NCI-H774 (cell line): Measurements from ENCODE around the gene CDK5RAP1.
"Not testable (repeated sequence)": the region's sequence is repeated elsewhere in the genome, so short reads cannot be mapped to it uniquely, and the experiment has no call there.

Experiments
- DNase-seq: peaks from one replicate; lab custom pipeline; 2025; lab: John Stamatoyannopoulos, UW

Gene CDK5RAP1

DNA sequence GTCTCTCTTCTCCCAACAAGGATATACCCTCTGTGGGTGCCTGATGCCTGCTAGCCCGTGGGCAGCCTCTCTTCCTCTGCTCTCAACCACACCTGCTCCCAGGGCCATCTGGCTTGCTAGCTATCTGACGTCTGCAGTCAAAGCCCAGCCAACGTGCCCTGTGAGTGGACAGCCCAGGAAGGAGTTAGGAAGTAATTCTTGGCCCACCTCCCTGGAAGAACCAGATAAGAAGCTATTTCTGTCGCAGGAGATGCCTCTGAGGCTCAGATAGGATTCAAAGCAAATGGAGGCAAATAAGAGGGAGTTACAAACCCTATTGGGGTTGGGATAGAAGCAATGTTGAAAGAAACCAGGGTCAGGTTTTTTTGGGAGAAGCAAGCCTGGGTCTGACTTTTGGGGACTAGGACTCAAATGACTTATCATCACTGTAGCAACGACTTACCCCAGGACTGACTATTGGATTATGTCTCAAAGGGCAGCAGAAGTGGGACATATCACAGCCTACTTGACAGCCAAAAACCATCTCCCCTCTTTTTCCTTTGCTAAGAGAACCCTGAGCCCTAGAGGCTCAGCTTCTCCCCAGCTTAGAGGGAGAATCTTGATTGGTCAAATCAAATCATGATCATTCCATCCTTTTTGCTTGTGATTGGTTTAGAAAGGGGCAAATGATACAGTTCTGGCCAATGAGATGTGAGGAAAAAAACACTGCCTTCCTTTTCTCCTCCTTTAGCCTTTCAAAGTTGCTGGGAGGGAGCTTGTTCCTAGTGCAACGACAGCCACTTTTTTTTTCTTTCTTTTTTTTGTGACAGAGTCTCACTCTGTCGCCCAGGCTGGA is 18.0 kb upstream of the CDK5RAP1 start:
- DNase-seq = no peak

DNA sequence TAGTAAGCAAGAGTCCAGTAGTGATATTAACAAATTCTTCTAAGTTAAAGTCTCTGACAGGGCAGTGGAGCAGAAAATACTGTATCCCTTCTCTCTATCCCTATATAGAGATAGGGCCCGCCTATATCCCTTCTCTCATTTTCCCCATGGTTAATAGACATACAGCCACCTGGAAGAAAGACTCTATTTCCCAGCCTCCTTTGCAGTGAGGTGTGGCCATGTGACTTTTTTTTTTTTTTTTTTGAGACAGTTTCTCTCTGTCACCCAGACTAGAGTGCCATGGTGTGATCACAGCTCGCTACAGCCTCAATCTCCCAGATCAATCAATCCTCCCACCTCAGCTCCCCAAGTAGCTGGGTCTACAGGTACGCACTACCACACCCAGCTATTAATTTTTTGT is 16.7 kb upstream of the CDK5RAP1 start:
- no peak for DNase-seq

DNA sequence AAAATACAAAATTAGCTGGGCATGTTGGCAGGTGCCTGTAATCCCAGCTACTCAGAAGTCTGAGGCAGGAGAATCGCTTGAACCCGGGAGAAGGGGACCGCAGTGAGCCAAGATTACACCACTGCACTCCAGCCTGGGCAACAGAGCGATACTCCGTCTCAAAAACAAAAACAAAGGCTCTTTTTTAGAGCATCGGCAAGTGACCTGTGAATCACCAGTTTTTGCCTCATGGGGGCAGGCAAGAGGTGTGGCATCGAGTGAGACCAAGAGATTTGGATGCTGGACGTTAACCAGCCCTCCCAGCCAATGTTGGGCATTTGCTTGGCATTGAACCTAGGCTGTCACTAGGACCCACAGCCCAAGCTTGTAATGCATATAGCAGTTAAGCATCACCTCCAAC is 14.6 kb upstream of the CDK5RAP1 start:
- DNase-seq = no peak

DNA sequence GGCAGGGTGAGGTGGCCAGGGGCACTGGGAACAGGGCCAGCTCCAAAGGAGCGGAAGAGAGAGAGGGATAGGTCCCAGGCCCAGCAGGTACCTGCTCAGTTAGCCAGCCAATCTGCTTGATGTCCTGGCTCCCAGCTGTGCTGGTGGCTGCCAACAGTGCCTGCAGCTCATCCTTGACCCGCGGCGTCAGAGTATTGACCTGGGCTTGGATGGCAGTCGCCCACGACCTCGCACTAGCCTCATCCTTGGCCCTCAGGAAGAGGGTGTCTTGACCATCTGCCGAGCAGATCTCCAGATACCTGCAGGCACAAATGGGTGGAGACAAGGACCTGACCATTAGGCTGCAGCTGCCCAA is 11.1 kb upstream of the CDK5RAP1 start:
- DNase-seq = no peak

DNA sequence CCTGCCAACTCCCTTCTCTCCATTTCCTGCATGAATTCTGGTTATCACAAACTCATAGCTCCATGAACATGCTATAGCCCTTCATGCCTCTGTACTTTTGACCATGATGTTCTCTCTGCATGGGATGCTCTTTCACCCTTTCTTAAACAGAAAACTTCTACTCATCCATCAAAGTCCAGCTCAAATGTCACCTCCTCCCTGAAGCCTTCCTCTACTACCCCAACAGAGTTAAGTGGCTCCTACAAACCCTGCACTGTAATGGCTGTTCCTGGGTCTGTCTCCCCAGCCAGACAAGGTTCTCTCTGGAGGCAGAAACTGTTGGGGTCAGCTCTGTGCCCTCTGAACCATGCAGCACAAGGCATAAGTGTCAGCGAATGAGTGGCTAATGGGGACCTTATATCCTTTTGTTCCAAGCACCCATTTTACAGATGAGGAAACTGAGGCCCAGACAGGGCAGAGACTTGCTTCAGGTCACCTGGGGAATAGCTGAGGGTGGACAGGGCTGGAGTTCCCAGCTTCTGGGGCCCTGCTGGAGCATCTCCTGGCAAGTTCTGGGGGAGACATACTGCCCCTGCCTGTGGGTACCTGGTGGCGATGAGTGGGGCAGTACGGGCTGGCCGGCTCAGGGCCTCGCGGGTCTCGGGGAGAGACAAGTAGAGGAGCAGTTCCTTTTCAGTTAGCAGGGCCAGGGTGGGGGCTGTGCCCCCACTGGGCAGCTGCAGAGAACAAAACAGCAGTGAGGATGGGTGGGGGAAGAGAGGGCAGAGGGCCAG is 10.6 kb upstream of the CDK5RAP1 start:
- DNase-seq = no peak

DNA sequence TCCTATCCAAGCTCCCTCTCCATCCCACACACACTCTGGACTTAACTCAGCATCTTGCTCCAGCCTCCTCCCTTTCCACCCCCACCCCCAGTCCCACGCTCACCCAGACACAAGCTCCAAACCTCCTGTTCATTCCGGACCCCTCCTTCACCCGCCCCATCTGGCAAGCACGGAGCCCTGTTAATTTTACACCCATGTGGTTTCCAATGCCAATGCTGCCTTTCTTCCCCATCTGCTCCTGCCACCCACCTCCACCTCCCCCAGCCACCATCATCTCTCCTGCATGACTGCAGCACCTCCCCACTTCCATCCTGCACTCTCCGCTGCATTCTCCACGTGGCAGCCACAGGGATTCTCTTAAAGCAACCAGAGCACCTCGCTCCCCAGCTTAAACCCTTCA is 9.9 kb upstream of the CDK5RAP1 start:
- DNase-seq = no peak

DNA sequence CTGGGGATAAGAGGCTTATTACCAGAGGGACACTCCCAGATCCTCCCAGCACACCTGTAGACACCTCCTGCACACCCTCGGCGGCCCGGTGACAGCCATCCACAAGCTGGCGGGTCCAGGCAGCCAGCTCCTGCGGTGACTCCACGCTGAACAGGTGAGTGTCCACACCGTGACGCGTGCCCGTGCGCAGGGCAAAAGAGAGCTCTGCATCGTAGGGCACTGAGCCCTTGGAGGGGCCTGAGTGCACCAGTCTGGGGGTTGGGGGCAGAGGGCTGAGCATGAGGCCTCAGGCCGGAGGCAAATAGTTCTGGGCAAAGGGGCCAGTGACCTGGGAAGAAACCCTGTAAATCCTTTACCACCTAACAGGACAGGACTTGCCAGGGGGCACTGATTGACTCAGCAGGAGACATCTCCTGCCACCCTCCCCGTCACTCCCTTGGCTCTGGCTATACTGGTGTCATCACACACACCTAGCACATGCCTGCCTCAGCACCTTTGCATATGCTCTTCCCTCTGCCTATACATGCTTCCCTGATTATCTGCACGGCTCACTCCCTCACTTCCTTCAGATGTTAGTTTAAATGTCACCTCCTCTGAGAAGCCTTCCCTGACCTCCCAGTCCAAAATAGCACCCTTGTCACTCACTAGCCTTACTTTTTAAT is 8.9 kb upstream of the CDK5RAP1 start:
- DNase-seq = no peak

DNA sequence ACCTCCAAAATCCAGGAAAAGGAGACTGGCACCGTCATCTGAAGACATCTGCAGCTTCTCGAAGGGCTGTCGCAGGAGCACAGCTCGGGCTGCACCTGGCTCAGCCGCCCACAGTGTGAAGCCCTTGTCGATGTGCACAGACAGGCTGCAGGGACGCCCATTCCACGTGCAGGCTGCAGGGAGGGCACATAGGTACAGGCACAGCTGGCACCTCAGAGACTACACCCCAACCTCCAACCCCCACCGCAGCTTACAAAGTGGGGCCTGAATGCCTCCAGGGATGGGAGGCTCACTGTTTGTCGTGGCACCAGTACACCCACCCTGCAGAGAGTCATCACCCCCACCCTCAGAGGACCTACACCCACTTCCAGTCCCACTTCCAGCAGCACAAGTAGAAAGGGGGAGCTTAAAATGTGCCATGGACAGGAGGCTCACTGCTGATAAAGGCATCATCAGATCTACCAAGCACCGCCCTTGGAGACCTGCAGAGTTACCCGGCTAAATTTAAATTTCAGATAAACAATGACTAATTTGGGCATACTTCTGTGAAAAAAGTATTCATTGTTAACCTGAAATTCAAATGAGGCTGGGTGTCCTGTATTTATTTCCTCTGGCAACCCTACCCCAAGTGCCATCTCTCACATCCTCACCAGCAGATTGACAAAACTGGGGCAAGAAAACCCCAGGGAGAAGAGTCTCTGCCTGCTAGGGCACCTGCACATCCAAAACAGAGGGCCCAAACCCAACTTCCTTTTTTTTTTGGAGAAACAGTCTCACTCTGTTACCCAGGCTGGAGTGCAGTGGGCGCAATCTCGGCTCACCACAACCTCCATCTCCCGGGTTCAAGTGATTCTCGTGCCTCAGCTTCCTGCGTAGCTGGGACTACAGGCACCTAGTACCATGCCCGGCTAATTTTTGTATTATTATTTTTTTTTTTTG is 7.7 kb upstream of the CDK5RAP1 start:
- no peak for DNase-seq

DNA sequence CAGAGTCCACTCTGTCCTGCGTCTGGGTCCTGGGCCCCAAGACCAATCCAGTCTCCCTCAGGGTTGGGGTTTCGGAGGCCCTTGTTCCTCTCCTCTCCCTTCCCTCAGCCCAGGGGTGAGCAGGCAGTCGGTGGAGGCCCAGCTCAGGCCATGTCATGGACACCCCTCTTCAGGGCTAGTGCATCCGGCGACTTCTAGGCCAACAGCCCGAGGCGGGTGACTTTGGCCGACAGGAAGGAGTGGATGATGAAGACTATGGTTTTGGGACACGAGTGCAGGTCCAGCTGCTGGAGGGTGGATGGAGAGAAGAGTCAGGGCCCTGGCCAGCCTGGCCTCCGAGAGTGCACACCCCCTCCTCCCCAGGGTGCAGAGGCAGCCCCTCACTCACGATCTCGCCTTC is 7.0 kb upstream of the CDK5RAP1 start:
- no peak for DNase-seq

DNA sequence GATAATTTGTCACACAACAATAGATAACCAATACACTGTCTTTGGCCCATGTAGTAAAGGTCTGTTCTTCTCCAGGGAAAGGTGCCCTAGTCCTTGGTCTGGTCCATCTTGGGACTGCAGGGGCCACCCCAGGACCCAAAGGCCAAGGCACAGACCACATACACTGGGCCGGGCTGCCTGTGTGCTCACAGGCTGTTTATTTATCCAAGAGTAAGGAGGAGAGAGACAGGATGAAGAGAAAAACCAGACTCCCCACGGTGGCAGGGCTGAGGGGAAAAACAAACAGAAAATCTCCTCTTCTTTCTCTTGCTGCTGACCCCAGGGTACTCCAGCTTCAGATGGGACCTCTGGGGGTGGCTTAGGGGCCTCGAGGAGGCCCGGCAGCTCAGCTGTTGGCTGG is 6.5 kb upstream of the CDK5RAP1 start:
- DNase-seq = no peak

DNA sequence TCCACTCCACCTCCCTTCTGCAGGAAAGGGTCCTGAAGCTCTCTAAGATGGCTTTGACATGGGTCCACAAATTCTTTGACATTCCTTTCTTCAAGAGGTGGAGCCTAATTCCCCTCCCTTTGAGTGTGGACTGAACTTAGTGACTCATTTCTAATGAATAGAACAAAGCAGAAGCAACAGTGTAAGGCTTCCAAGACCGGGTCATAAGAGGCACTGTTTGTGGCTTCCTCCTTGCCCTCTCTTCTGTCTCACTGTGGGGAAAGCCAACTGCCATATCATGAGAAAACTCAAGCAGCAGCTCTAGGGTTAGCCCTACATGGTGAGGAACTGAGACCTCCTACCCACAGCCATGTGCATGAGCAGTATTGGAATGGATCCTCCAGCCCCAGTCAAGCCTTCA is 5.9 kb upstream of the CDK5RAP1 start:
- DNase-seq = no peak

DNA sequence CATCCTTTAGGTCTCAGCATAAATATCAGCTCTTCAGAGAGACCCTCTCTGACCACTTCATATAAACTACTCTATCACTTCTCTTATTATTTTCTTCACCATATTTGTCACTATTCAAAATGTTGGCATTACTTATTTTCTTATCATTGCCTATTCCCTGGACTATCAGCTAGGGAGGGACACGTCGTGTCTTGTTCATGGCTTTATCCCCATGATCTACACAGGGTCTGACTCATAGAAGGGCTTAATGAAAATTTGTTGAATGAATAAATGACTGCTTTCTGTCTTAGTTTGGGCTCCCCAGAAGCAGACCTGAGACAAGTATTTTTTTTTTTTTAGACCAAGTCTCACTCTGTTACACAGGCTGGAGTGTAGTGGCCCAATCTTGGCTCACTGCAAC is 3.0 kb upstream of the CDK5RAP1 start:
- no peak for DNase-seq

DNA sequence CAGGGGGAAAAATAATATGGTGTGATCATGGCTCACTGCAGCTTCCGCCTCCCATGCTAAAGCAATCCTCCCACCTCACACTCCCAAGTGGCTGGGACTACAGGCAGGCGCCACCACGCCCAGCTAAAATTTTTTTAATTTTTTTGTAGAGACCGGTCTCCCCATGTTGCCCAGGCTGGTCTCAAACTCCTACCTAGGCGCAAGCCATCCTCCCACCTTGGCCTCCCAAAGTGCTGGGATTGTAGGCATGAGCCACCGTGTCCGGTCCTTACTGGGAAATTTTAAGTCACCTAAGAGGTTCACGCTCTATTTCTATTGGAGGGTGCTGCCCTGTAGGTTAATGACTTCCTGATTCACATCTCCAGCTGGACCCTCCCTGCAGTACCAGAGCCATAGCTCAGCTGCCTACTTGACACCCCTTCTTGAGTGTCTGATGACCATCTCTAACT is 626 bp upstream of the CDK5RAP1 start:
- DNase-seq = no peak

DNA sequence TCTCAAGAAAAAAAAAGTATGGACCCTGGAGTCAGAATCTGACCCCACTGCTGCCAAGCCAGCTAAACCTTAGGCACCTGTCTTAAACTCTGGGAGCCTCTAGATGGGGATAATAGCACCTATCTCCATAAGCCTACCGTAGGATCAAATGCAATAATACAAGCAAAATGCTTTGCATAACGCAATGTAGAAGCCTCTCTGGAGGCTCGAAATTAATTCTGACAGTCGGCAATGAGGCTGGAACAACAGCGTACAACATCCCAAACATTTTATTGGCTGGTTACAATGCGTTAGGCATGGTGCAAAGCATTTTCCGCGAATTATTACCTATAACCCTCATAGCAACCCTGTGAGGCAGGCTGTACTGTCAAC is 521 bp downstream of the CDK5RAP1 start:
- no peak for DNase-seq

DNA sequence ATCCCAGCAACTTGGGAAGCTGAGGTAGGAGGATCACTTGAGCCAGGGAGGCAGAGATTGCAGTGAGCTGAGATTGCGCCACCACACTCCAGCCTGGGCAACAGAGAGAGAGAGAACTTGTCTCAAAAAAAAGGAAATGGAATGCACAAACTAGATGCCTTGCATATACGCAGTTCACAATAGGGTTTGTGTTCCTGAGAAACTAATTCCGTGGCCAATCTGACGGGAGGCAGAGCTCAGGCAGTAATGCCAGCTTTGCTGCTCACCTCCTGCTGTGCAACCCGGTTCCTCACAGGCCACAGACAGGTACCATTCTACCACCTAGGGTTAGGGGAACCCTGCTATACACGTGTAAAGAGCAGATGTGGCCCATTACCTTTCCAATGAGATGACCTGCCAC is 1.4 kb downstream of the CDK5RAP1 start:
- no peak for DNase-seq

DNA sequence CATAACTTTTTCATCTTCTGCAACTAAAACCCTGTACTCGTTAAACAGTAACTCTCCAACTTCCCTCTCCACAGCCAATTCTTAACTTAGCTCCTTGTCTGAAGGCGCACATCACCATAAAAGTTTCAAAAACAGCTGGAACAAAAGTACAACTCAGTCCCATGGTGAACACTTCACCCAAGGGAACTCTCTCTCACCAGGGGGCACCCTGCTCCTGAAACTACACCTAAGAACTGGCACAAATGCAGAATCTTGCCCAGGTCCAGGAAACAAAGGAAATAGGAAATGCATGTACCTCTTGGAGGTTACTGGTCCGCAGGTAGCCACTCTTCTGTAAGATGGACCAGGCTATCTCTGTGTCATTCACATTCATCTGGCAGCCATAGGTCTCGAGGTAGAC is 6.6 kb downstream of the CDK5RAP1 start:
- DNase-seq = no peak

DNA sequence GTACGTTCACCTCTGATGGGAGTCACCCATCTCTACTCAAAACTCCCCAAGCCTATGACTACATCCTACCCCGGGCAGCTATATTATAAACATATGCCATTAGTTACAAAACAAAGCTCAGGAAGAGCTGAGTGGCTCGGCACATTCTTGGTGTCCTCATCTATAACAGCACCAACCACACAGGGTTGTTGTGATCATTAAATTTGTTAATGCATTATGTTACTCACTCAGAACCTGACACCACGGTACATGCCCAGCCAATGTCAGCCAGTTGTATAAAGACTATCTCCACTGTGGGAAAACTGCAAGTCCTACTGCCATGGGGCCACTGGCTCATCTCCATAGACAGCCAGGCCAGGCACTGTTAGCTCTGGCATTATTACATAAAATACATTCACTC is 7.7 kb downstream of the CDK5RAP1 start:
- no peak for DNase-seq

DNA sequence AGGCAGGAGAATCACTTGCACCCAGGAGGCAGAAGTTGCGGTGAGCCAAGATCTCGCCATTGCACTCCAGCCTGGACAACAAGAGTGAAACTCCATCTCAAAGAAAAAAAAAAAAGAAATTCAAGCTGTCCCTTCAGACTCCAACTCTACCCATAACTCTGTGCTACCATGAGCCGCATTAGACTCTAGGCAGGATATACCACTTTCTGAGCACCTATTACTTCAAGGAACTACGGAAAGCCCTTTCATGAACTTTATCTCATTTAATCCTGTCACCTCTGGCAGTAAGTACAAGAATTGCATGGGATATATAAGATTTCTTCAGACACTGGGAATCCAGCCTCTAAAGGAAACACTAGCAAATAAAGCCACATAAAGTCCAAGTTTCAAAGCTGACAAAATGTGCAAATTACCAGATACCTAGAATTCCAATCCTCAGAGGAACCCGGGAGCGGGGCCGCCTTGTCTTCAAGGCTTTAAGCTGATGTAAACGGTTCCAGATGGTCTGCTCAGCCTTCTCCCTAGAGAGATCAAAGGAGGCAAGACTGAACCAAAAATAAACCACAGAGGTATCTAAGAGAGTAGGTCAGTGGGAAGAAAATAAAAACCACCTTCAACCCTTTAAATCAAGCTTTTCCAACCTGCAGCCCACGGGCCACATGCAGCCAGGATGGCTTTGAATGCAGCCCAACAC is 9.4 kb downstream of the CDK5RAP1 start:
- DNase-seq = no peak

DNA sequence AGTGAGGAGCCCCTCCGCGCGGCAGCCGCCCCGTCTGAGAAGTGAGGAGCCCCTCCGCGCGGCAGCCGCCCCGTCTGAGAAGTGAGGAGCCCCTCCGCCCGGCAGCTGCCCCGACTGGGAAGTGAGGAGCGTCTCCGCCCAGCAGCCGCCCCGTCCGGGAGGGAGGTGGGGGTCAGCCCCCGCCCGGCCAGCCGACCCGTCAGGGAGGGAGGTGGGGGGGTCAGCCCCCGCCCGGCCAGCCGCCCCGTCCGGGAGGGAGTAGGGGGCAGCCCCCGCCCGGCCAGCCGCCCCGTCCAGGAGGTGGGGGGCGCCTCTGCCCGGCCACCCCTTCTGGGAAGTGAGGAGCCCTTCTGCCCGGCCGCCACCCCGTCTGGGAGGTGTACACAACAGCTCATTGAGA is 12.0 kb downstream of the CDK5RAP1 start:
- not testable (repeated sequence) for DNase-seq

DNA sequence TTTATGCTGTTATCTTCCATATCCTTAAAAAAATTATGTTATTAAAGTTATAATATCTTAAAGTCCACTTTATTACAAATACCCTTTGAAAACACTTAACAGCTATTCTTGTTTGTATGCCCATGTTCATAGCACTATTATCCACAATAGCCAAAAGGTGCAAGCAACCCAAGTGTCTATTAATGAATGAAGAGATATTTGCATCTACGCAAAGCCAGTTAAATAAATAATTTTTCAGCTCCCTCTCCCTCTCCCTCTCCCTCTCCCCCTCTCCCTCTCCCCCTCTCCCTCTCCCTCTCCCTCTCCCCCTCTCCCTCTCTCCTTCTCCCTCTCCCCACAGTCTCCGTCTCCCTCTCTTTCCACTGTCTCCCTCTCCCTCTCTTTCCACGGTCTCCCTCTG is 13.1 kb downstream of the CDK5RAP1 start:
- DNase-seq = no peak

DNA sequence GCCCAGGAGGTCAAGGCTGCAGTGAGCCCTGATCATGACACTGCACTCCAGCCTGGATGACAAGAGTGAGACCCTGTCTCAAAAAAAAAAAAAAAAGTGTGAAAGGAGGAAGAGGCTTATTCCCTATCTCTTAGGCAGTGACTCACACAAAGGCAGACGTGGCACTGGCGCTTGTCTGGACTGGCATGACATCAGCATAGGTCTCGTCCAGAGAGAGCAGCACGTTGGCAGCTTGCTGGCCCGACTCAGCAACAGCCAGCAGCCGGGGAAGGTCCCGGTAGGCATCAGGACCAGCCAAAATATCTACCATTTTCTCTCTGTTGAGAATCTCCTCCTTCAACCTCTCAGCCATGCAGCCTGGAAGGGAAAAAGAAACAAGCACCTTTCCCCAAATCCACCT is 14.1 kb downstream of the CDK5RAP1 start:
- DNase-seq = no peak
